Uterus (tissue), 2 donors: ENCODE measurements around the gene HLA-DQB1.

Experiments used
- CTCF ChIP-seq, 4 experiments: fragments of 200-600 bp in 2 of 4; fragments of 450-650 bp in 2 of 4; sonication (generic) in 2 of 4; IDR thresholded peaks; one replicate each; pipeline ENCODE4 v1.5.1; 2016 to 2019; ENCODE audit warnings: antibody characterized with exemption in 4 of 4, mild to moderate bottlenecking in 2 of 4, moderate library complexity in 1 of 4
- POLR2A ChIP-seq, 2 donors: fragments of 450-650 bp; IDR thresholded peaks; one replicate each; pipeline ENCODE4 v1.6.1; 2016; ENCODE audit warnings: antibody characterized with exemption in 2 of 2, mild to moderate bottlenecking in 1 of 2, moderate library complexity in 1 of 2

- TF ChIP-seq POLR2A (IDR thresholded peaks at IDR 0.05) (no peak), CTCF (IDR thresholded peaks at IDR 0.05) (no peak)
Observed at GRCh38 chr6:32639440-32640394, 26.7 kb downstream of the HLA-DQB1 start.
